Activated T-helper 2 cell treated with anti-CD3 and anti-CD28 coated beads, Interferon-gamma antibody, Interleukin-2, Interleukin-4, amounts not matched to agents 10 μg/mL and 5 μg/mL and 100 μg/mL, durations not matched to agents 14 hours and 24 hours and 36 hours (primary cell): ENCODE measurements around the gene GOLGA5. TPM values are rescaled to one million over a fixed set of nuclear protein-coding genes. Genes with fewer than 3 reads are reported as not detected.
"Not testable (repeated sequence)": the region's sequence is repeated elsewhere in the genome, so short reads cannot be mapped to it uniquely, and the experiment has no call there.

ENCODE experiments used
- DNase-seq: peaks from one replicate; pipeline ENCODE4 v3.0.0; 2021; ENCODE audit warnings: low spot score
- H3K27ac Mint-ChIP-seq: one replicate; pipeline ENCODE4 v1.8.0; 2021; ENCODE audit warnings: mixed read lengths
- H3K27me3 Mint-ChIP-seq: one replicate; pipeline ENCODE4 v1.8.0; 2021; ENCODE audit warnings: low read depth, mixed read lengths
- H3K36me3 Mint-ChIP-seq: one replicate; pipeline ENCODE4 v1.8.0; 2021; ENCODE audit warnings: low read depth, mixed read lengths
- H3K4me1 Mint-ChIP-seq: one replicate; pipeline ENCODE4 v1.8.0; 2021; ENCODE audit warnings: low read depth, mixed read lengths
- H3K4me3 Mint-ChIP-seq: one replicate; pipeline ENCODE4 v1.8.0; 2021; ENCODE audit warnings: low read depth, mild to moderate bottlenecking, moderate library complexity, mixed read lengths
- H3K9me3 Mint-ChIP-seq: one replicate; pipeline ENCODE4 v1.8.0; 2021; ENCODE audit warnings: mixed read lengths
- intact Hi-C: fragments of 100-400 bp; cut with micrococcal nuclease; formaldehyde crosslinking; loops from one replicate; pipeline ENCODE4 v1.15.1; 2023
- total RNA-seq: library from RNA; stranded (reverse); gene quantifications from 2 replicates; pipeline ENCODE4 v1.2.3, GENCODE V29; 2022

Gene GOLGA5
- total RNA-seq = 22.5 and 23.4 TPM in 2 replicates

GRCh38 chr14:92793709-92794546 lies at the start of gene GOLGA5:
GOLGA5 (plus strand) TSS chr14:92794305; CDS start chr14:92797438, 3,133 bp downstream.
- peaks cover 36% of the 10 kb centered on the region for H3K36me3 Mint-ChIP-seq
- DNase-seq = peak; percentile 98
- peaks cover 28% of the 10 kb centered on the region for H3K9me3 Mint-ChIP-seq
- intact Hi-C loops = no loop called here
- H3K4me3 Mint-ChIP-seq = peak within 1 kb of the TSS; percentile 94
- H3K4me1 Mint-ChIP-seq = peaks cover 24% of the 10 kb centered on the region
- H3K27me3 Mint-ChIP-seq = peaks cover 7% of the 10 kb centered on the region
- H3K27ac Mint-ChIP-seq = peak within 1 kb of the TSS; percentile 95

- intact Hi-C loops = loop anchor here (2.0 kb wide), 1 partner anchor 17 kb away; no protein-coding TSS in a partner anchor
- Mint-ChIP-seq H3K27me3 (peaks cover 69% of the 10 kb centered on the region), H3K27ac (no peak overlapping the region), H3K9me3 (no peaks in the 10 kb centered on the region), H3K36me3 (peaks cover 3% of the 10 kb centered on the region), H3K4me1 (peaks cover 25% of the 10 kb centered on the region), H3K4me3 (peak overlapping the region; percentile 59)
- no peak for DNase-seq
Observed at GRCh38 chr14:92747701-92748258, 46.3 kb upstream of the GOLGA5 start.

- intact Hi-C loops = loop anchor here (2.0 kb wide), 1 partner anchor 18 kb away; no protein-coding TSS in a partner anchor
- H3K9me3 Mint-ChIP-seq = no peaks in the 10 kb centered on the region
- peak within 1 kb of the TSS; percentile 59 for H3K4me3 Mint-ChIP-seq
- H3K27ac Mint-ChIP-seq = no peak within 1 kb of the TSS
- H3K36me3 Mint-ChIP-seq = peaks cover 3% of the 10 kb centered on the region
- peak; percentile 60 for DNase-seq
- H3K27me3 Mint-ChIP-seq = peaks cover 76% of the 10 kb centered on the region
- H3K4me1 Mint-ChIP-seq = peaks cover 25% of the 10 kb centered on the region
Observed at GRCh38 chr14:92748259-92749016, 45.7 kb upstream of the GOLGA5 start, which contains the start of gene LGMN. LGMN (minus strand) TSS chr14:92748627; CDS start chr14:92732786, 15,841 bp downstream.

GRCh38 chr14:92750222-92750728 lies 43.8 kb upstream of the GOLGA5 start:
- H3K9me3 Mint-ChIP-seq, intact Hi-C loops, H3K27ac Mint-ChIP-seq, DNase-seq, H3K36me3 Mint-ChIP-seq: not testable (repeated sequence)
- H3K4me3 Mint-ChIP-seq = peak overlapping the region; percentile 51
- peaks cover 25% of the 10 kb centered on the region for H3K4me1 Mint-ChIP-seq
- H3K27me3 Mint-ChIP-seq = peaks cover 80% of the 10 kb centered on the region

GRCh38 chr14:92750994-92751400 lies 43.1 kb upstream of the GOLGA5 start:
- no peak overlapping the region for H3K27ac Mint-ChIP-seq
- peaks cover 3% of the 10 kb centered on the region for H3K36me3 Mint-ChIP-seq
- H3K4me1 Mint-ChIP-seq = peaks cover 25% of the 10 kb centered on the region

GRCh38 chr14:92751819-92752218 lies 42.3 kb upstream of the GOLGA5 start:
- H3K4me3 Mint-ChIP-seq = no peak overlapping the region
- H3K36me3 Mint-ChIP-seq = peaks cover 3% of the 10 kb centered on the region
- no peak for DNase-seq
- intact Hi-C loops = no loop called here
- H3K27me3 Mint-ChIP-seq = peaks cover 68% of the 10 kb centered on the region
- no peaks in the 10 kb centered on the region for H3K9me3 Mint-ChIP-seq
- H3K27ac Mint-ChIP-seq = no peak overlapping the region
- peaks cover 25% of the 10 kb centered on the region for H3K4me1 Mint-ChIP-seq

More at GRCh38 chr14:92750994-92751400, 43.1 kb upstream of the GOLGA5 start:
- Mint-ChIP-seq H3K27me3 (peaks cover 74% of the 10 kb centered on the region), H3K4me3 (no peak overlapping the region), H3K9me3 (no peaks in the 10 kb centered on the region)
- no peak for DNase-seq
- intact Hi-C loops = no loop called here

GRCh38 chr14:92753250-92753649 lies 40.9 kb upstream of the GOLGA5 start:
- no peak for DNase-seq
- peaks cover 6% of the 10 kb centered on the region for H3K9me3 Mint-ChIP-seq
- H3K27ac Mint-ChIP-seq = no peak overlapping the region
- no peak overlapping the region for H3K4me3 Mint-ChIP-seq
- H3K4me1 Mint-ChIP-seq = peaks cover 17% of the 10 kb centered on the region
- intact Hi-C loops = no loop called here
- peaks cover 3% of the 10 kb centered on the region for H3K36me3 Mint-ChIP-seq
- peaks cover 54% of the 10 kb centered on the region for H3K27me3 Mint-ChIP-seq

- Mint-ChIP-seq H3K4me1 (peaks cover 18% of the 10 kb centered on the region), H3K9me3 (peaks cover 15% of the 10 kb centered on the region), H3K36me3 (peaks cover 7% of the 10 kb centered on the region), H3K27ac (no peak overlapping the region), H3K4me3 (no peak overlapping the region), H3K27me3 (peaks cover 42% of the 10 kb centered on the region)
- intact Hi-C loops = no loop called here
- no peak for DNase-seq
Observed at GRCh38 chr14:92754966-92755365, 39.1 kb upstream of the GOLGA5 start.

GRCh38 chr14:92755495-92755894 lies 38.6 kb upstream of the GOLGA5 start:
- Mint-ChIP-seq H3K4me1 (peaks cover 18% of the 10 kb centered on the region), H3K36me3 (peaks cover 7% of the 10 kb centered on the region), H3K27me3 (peaks cover 38% of the 10 kb centered on the region), H3K27ac (no peak overlapping the region), H3K4me3 (no peak overlapping the region), H3K9me3 (peaks cover 15% of the 10 kb centered on the region)
- DNase-seq = no peak
- intact Hi-C loops = no loop called here

- DNase-seq = no peak
- peaks cover 15% of the 10 kb centered on the region for H3K9me3 Mint-ChIP-seq
- H3K4me1 Mint-ChIP-seq = peaks cover 22% of the 10 kb centered on the region
- H3K4me3 Mint-ChIP-seq = no peak overlapping the region
- peaks cover 41% of the 10 kb centered on the region for H3K27me3 Mint-ChIP-seq
- intact Hi-C loops = no loop called here
- peaks cover 7% of the 10 kb centered on the region for H3K36me3 Mint-ChIP-seq
- H3K27ac Mint-ChIP-seq = no peak overlapping the region
Observed at GRCh38 chr14:92756446-92756845, 37.7 kb upstream of the GOLGA5 start.

GRCh38 chr14:92759300-92759678 lies 34.8 kb upstream of the GOLGA5 start:
- no peak for DNase-seq
- no peak overlapping the region for H3K4me3 Mint-ChIP-seq
- H3K4me1 Mint-ChIP-seq = peaks cover 22% of the 10 kb centered on the region
- H3K36me3 Mint-ChIP-seq = peaks cover 7% of the 10 kb centered on the region
- peaks cover 38% of the 10 kb centered on the region for H3K27me3 Mint-ChIP-seq
- H3K27ac Mint-ChIP-seq = no peak overlapping the region
- intact Hi-C loops = no loop called here
- peaks cover 15% of the 10 kb centered on the region for H3K9me3 Mint-ChIP-seq

GRCh38 chr14:92759679-92760523 lies 34.2 kb upstream of the GOLGA5 start:
- Mint-ChIP-seq H3K36me3 (peaks cover 7% of the 10 kb centered on the region), H3K9me3 (peaks cover 15% of the 10 kb centered on the region), H3K27ac (peak overlapping the region; percentile 4), H3K4me1 (peaks cover 22% of the 10 kb centered on the region), H3K27me3 (peaks cover 41% of the 10 kb centered on the region), H3K4me3 (no peak overlapping the region)
- DNase-seq = no peak
- intact Hi-C loops = no loop called here
